Embryonic facial prominence (tissue), 1 donor: ENCODE data around the gene AKAP13.
"Not testable (repeated sequence)": the region's sequence is repeated elsewhere in the genome, so short reads cannot be mapped to it uniquely, and the experiment has no call there.

ENCODE experiments used
- DNase-seq: peaks from one replicate; pipeline ENCODE4 v3.0.0-alpha.2; 2016; ENCODE audit errors: extremely low spot score

The AKAP13 gene

DNA sequence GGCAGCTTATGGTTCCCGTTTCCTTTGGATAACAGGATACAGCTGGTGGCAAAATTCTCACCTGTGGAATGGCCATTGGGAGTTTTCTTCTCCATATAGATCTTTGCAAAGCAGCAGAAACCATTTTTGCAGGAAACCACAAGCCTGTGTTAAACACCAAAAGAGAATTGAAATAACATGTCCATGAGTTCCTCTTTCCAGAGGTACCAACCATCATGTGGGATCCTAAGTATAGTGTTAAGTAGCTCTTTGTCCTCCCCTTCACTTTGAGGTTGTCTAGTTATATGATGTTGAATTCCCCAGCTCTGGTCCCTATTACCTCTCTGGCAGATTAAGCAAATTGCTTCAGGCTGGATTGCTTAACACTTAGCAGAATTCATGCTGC is 94.9 kb downstream of the AKAP13 start:
- no peak for DNase-seq

DNA sequence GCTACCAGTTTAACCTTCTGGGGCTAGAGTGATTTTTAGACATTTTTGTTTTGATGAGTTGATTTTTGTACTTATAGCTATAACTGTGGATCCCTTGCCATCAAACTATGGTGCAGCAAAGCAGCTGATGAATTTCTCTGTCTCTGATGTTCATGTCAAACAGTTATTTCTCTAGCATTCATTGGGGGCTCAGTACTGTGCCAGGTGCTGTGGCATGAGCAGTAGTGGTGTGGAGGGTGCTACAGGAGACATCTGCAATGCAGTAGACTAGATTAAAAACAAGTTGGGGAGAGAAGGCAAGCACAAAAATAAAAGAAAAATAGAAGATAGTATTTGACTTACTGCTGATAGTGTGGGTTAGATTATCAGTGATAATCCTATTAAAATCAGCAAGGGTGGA is 95.3 kb downstream of the AKAP13 start:
- no peak for DNase-seq

DNA sequence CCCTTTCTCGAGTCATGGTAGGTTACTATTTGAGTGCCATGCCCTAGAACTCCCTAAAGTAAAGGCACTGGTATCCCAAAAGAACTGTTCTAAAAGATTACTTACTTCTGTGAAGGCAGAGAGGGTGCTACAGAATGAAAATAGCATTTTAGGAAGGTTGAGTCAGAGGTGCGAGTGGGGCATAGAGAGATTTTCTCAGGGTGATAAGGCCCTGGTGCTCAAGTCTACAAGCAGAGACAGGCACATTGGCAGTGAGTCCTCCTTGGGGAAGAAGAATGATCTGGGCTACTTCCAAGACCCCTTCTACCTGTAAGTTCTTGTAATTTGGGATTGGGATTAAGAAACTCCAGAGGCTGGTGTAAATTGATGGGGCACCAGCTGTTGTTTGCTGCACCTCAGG is 96.7 kb downstream of the AKAP13 start:
- no peak for DNase-seq

DNA sequence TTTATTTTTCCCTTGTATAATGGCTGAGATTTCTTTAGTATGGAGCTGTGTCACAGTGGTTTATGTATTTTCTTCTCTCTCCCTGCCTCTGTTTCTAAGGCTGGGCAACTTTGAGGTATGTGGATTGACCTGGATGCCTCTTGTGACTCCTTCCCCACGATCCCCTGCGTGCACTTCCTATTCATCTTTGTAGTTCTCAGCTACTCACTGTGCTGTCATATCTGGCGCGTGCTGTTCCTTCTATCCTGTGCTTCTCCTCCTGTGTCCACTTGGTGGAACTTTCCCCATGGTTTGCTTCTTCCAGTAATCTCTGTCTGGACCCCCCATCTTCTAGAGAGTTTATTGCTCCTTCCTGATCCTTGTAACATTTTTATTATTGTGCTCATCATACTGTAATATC is 97.3 kb downstream of the AKAP13 start:
- no peak for DNase-seq

DNA sequence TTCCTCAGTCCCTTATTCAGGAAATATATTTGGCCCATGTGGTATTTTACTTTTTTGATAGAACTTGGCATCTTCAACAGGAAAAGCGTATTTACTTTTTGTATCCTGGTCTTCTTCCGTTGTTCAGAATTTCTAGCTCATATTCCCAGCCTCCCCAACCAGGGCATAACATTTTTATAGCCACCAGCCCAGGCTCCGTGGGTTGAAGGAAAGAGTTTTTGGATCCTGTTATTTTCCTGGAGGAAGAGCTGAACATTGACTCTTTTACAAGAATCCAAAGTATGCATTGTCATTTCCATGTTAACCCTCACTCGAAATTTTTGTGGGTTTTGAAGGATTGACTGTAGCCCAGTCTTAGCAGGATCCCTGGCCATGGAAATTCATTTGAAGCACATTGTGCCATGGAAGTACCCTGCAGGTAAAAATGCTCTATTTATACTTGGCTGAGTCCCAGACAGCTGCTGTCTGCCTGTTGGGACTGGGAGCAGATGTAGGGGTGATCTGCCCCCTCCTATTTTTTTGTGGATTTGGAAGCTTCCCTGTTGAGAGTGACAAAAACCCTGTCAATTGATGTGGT is 98.8 kb downstream of the AKAP13 start:
- DNase-seq, result peak; percentile 23

DNA sequence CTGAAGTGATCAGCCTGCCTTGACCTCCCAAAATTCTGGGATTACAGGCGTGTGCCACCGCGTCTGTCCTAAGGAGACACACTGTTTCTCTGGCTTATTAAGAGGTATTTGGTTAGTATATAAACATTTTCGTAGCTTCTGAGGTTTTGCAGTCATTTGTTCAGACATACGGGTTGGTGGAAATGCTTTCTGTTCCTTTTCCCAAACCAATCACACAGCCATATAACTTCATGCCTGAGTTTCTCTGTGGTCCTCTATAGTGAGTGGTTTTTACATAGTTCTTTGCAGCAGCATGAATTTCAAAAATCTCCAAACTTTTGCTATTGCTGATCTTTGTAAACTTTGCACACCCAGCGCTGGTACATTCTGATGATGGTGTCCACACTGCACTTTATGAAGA is 100.5 kb downstream of the AKAP13 start:
- no peak for DNase-seq

DNA sequence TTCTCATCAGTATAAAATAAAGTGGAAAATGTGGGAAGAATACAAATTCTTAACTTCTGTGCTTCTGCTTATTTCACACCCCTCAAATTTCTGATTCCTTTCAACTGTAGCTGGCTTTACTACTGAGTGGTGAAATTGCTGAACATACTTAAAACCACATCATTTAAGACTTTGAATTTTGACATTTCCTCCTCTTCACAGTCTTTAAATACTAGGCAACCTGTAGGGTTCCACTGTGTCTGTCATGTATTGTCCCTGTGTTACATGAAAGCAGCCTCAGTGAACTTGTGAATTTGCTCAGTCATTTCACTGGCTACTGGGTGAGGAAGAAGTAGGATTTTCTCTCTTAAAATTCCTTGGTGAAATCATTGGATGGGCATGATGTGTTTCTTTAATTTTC is 101.1 kb downstream of the AKAP13 start:
- not testable (repeated sequence) for DNase-seq

DNA sequence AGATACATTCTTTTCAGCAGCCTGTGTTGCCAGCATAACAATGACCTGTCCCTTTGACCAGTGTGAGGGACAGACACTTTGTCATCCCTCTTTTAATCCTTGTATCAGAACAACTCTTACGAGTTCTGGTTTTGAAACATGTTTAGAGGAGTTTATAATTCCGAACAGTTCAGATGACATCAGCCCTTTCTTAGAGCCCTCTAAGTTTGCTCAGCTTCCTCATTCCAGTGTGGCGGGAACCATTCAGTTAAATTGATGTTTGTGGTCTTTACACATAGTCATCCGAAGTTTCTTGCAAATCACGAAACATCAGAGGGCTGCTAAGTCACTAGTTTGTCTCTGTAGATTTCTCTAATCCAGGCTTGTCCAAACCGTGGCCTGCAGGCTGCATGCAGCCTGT is 102.5 kb downstream of the AKAP13 start:
- DNase-seq, result no peak

DNA sequence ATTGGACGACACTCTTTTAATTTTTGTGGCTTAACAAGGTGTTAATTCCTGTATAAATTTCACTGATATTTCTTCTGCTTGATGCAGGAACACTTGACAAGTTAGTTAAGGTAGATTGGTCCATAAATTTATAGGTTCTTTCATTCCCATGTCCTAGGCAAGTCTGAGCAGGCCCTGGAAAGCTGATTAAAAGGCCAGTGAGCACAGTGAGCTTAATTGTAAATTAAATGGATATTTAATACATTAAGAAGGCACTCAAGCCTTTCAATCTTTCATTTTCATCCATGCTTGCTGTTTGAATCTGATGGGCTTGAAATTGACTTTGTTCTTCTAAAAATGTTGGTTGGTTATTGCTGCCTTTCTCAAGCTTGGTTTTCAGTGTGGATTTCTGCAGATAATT is 103.6 kb downstream of the AKAP13 start:
- DNase-seq, result not testable (repeated sequence)

DNA sequence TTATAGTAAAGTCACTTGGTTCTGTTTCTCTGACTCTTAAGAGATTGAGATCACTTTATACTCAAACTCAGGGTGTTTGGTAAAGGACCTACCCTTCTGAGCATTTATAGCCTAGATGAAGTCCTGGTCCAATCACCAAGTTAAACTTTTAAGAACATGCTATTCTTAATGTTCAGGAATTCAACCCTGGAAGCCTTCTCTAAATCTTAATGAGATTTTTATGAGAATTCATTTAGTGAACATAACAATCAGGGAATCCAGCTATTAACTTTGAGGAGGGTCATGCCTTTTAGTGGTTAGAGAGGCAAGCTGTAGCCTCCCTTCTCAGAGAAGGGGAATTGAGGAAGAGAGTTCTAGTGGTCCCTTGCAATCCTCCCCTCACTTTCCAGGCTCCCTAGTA is 104.5 kb downstream of the AKAP13 start:
- not testable (repeated sequence) for DNase-seq

DNA sequence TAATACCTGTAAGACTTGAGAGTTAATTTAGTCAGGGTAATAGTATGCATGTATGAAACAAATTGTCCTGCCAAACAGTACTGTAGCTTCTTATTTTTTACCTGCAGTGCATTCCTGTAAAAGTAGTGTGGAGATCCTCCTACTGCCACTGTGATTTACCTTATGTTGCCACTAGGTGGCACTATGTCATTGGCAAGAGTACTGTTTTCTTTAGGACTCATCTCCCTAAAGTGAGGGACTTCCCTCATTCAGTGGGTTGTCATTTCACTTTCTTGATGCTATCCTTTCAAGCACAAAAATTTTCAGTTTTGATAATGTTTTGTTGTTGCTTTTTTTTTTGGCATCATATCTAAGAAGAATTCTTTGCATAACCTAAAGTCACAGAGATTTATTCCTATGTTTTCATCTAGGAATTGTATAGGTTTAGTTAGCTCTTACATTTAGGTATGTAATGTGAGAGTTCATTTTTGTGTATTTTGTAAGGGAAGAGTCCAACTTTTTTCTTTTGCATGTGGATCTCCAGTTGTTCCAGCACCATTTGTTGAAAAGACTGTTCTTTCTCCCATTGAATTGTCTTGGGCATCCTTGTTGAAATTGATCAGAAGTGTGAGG is 105.7 kb downstream of the AKAP13 start:
- peak; percentile 70 for DNase-seq

DNA sequence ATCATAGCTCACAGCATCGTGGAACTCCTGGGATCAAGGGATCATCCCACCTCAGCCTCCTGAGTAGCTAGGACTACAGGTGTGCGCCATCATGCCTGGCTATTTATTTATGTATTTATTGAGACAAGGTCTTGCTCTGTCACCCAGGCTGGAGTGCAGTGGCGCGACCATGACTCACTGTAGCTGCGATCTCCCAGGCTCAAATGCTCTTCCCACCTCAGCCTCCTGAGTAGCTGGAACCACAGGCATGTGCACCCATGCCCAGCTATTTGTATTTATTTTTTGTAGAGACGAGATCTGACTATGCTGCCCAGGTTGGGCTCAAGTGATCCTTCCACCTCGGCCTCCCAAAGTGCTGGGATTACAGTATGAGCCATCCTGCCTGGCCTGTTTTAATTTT is 107.4 kb downstream of the AKAP13 start:
- not testable (repeated sequence) for DNase-seq

DNA sequence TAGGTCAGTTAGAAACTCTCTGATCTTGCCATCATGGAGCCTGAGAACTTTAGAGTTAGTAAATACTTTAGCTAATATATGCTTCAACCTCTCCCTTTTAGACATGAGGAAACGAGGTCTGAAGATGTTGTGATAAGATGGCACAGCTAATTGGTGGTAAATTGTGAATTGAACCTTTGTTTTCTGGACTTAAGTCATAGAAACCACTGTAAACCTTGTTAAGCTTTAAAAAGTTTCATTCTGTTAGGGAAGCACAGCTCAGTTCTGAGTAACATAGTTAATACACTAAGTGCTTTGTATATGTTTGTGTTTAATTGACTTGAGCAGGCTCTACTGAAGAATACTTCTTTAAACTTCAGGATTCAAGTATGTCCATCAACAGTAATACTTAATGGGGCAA is 108.6 kb downstream of the AKAP13 start:
- DNase-seq, result no peak

DNA sequence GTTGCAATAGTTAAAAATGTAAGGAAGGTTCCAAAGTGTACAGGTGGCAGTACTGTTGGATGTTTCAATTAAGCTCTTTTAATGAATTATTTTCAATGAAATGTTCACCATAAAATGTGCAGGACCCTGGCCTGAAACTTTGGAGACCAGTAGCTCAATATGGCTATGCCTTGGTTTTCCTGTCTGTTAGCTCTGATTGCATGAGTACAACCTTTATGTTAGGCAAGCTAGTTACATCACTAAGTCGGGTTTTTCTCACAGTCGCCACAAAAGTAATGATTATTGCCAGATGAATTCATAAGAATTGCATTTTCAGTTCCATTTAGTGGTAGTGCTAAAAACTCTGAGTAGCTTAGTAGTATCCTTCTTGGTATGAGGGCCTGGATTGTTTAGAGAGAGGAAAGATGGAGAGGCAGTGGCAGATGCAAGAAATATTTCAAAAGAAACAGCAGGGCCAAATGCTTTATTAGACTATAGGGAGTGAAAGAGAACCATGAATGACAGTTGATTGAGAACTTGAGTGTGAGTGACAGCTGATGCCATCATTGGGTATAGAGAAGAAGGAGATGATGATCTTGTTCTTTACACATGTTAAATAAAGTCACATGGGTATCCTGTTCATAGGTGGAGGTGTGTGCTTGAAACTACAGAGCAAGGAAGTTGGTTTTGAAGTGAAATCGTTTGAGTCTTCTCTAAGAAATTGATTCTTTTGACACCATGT is 109.5 kb downstream of the AKAP13 start:
- no peak for DNase-seq

DNA sequence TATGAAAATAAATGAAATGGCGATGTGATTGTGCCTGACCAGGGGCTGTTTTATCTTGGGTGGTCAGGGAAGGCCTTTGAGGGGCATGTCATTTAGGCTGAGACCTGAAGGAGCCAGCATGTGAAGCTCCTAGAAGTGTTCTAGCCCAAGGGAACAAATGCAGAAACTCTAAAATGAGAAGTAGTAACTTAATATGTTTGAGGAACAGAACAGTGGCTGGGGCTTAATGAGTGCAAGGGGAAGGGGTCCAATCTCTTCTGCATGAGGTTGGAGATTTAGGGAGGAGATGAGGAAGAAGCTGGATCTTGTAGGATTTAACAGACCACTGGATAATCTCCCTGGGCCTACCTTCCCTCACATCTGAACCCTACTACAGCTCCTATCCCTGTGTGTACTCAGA is 110.5 kb downstream of the AKAP13 start:
- DNase-seq, result no peak

DNA sequence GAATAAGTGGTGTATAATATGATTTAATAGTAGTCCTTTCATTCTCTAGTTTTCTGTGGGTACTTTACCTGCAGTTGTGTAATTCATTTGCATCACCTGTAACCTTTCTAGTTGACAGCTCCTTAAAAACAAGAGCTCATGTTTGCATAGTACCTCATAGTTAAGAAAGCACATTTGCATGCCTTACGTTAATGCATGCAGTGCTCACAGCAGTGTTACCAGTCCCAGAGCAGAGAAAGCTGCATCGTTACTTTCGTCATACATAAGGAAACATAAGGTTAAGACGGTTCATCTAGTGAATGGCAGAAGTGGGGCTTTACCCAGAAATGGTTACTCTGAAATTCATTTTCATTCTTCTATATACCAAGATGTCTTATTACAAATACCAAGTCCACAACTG is 111.3 kb downstream of the AKAP13 start:
- no peak for DNase-seq

DNA sequence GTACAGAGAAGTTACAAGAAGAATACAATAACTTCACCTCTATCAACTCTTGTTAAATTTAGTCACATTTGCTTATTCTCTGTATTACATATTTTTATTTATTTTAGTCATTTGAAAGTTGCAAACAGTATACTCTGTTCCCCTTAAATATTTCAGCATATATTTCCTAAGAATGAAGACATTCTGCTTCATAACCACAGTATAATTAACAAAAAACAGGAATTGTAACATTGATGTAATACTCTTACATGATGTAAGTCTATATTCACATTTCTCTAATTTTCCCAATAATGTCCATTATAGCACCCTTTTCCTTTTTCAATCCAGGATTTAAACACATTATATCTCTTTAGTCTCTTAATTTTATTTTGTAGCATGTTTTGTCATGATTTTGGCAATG is 112.0 kb downstream of the AKAP13 start:
- no peak for DNase-seq

DNA sequence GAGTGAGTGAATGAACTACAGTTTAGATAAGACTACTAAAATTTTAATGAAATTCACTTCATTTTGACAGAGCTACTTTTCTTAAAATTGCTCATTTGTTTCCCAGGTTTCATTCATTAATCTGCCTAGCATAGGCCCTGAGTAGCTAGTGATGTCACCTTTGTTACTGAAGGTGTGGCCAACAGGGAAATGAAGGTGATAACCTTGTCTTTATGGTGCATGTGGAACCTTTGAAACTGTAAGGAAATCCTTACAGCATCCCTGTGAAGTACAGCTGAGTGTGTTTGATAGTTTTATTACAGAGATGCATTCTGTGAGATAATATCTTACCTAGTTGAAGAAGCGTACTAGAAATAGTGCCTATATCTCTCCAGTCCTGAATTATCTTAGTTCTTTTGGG is 112.9 kb downstream of the AKAP13 start:
- no peak for DNase-seq

DNA sequence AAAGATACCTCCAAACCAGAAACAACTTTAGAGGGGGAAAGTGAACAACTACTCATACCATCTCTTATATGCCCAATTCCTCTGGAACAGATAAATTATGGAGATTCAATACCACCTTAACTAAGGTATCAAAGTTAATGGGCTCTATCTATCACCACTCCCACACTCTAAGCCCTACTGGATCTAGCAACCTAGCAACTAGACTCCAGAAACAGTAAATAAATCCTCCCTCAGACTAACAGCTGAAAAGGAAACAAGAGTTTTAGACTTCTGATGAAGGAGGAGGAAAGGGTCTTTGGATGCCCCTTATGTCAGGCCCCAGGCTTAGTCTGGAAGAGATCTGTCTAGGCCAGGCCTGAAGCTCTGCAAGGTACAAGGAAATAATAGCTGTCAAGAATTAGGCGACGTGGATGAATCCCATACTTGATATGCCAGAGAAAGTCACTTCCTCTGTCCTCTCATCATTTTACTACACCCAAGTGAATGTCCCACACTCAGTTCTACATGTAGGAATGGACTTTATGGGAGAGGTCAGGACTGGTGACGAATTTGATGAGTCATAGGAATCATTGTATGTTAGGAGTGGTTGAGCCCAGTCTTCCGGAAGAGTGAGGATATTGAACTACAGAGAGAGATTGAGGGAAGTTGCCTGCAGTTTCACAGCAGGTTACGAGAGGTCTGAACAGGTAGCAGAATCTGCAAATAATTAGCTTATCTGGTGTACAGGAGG is 113.8 kb downstream of the AKAP13 start:
- no peak for DNase-seq

DNA sequence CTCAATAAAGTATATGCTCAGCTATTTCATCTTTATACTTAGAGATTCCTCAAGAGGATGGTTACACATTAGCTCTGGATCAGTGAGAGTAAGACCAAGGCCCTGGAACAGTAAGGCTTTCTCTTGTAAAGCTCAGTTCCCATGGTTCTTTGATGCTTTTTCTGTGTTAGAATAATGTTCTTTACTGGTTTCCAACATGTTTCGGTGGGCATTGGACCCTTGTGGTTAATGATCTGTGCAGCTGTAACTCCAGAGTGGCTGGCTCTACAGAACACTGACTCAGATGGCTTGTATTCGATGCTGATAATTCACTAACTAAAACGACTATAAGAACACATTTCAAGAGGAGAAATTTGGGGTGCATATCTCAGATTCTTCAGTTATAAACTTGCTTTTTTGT is 114.7 kb downstream of the AKAP13 start:
- DNase-seq, result no peak

DNA sequence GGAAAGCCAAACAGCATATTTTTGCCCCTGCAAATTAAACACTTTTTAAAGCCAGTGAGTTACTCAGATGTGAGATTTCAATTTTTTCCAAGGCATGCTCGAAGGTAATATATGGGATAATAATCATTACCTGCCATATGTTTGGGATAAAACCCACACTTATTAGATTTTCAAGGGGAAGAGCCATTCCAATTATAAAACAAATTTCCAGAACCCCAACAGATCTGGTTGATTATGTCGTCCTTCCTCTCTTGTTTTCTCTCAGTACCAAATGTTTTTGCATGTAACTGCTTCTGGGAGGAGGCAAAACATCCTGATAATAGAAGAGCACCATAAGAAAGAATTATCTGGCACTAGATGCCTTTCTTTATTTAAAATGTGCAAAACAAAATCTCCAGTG is 115.1 kb downstream of the AKAP13 start:
- no peak for DNase-seq

DNA sequence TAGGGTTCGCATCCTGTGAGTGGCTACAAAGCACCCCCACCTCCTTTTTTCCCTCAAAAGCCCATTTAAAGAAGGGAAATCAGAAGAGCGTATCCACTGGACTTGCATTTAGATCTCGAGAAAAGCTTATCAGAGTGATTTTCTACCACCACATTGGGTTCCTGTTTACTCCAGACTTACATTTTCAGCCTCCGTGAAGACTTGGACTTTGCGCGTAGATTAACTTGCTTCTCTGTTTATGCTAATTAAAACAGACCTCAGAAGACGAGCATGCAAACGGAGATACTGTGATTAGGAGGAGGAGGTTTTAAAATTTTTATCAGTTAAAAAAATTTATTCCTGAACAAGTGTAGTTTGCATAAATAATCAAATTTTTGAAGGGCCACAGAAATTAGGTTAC is 115.7 kb downstream of the AKAP13 start:
- DNase-seq, result no peak
